HG03175 (cell line): ENCODE data around the gene RTN4.

Experiments used
- ATAC-seq: cut with Tn5 transposase; IDR thresholded peaks from one replicate; pipeline ENCODE4 v1.9.1; 2021; ENCODE audit warnings: mild to moderate bottlenecking, moderate library complexity; ENCODE audit not compliant: unreplicated experiment

RTN4 gene

DNA sequence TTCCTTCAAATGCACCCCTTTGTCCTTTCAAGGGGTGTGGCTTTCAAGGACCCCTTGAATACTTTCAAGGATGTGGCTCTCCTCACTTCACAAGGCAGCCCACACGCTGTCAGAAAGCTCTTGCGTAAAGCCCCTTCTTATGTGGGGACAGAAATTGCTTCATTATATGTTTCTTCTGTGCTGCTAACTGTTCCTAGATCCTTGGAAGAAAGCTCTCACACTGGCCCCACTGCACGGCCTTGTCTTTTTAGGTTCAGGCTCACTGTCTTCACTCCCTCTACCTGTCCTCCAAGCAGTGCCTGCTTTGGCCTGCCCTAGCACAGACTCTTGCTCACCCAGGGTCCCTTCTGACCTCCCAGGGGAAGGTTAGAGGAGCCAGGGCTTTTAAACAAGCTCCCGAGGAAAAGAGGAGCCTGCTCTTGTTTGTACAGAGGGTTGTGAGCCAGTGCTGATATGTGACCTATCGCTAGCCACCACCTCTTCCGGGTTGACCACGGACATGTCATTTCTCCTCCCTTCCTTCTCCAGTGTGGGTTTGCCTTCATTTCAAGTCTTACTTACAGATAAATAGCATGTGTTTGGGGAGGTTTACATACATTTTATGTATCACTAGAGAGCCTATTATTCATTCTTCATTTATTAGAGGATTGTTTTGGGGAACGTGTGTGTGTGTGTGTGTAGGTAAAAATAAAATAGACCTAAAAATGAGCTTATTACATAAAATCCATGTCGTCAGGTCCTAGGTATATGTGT lies 94.7 kb downstream of the RTN4 start:
- ATAC-seq = no peak

DNA sequence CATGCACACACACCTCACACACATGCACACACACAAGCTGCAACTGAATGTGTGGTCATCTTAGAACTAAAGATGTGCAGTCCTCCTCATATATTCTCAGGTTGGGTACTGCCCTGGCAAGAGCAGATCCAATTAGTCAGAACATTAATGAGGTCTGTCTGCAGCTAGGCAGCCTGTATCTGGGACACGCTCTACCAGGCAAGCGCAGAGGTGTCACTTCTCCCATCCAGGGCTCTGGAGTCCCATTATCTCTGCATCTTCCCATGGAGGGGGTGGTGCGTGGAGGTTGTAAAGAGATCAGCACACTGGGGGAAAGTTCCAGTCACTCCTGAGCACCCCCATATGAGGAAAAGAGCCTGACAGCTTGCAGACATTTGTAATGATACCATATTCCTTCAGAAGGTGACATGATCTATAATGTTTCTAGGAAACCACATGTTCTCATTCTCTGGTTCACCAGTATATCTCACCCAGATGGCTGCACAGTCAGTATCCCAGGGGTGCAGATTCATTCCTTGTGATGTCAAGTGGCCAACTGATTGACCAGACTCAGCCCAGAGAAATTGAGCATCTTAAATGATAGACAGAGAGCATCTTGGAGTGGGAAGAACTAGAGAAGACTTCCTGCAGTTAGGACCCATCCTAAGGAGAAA lies 95.4 kb downstream of the RTN4 start:
- ATAC-seq = peak; percentile 82

DNA sequence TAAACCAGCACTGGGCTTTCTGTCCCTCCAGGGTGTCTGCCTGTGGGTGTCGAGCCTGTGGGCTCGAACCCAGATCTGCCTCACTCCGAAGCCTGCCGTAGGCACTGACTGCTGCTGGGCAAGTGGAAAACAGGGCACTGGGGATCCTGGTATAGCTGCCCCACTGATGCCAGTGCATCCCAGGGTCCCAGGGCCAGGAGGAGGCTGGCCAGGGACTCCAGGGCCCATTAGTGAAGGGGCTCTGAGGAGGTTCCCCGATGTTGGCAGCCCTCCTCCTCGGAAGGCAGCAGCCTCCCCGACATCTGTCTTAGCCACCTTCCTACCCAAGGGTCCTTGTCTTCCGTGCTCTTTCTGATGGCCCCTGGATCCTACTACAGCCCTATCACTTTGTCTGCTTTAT lies 96.1 kb downstream of the RTN4 start:
- no peak for ATAC-seq

DNA sequence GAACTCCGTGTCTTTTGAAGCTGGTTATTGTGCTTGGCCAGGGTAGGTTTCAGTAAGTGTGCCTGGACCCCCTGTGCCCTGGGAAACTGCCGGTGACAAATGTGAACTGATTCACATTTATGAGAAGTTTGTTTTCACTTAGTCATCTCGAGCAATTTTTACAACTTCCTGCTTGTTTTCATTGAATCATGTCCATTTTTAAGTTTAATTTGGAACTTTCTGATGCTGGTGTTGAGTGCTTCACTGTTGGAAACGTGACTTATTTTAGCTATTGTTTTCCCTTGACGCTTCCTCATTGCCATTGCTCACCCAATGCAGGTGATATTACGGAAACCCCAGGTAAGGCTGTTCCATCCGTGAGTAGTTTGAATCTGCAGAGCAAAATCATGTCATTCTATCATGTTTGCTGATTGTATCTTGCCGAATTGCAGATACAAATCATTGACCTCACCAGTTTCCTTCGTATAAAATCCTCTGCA lies 97.2 kb downstream of the RTN4 start:
- no peak for ATAC-seq

- ATAC-seq = no peak
Measured at GRCh38 chr2:54952425-54952824, 97.8 kb downstream of the RTN4 start.

GRCh38 chr2:54950811-54951210 lies 99.4 kb downstream of the RTN4 start:
- no peak for ATAC-seq

DNA sequence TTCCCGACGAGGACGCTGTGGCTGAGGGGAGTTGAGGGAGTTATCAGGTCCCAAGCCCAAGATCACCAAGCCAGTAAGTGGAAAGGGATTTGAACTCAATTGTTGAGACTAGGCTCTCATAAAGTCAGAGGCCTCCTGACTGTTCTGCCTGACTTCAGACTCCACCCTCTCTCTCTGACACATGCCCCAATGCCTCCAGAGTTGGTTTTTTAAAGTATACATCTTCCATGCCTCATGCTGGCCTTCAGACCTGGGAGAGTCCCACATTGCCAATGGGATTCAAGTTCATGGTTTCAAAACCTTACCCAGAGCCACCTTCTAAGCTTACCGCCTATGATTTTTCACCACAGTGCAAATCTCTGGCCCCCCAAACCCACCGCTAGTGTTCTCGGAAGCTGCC lies 100.8 kb downstream of the RTN4 start:
- ATAC-seq = no peak

GRCh38 chr2:54948120-54948519 lies 102.1 kb downstream of the RTN4 start:
- ATAC-seq = no peak

GRCh38 chr2:54947646-54948045 lies 102.6 kb downstream of the RTN4 start:
- ATAC-seq = no peak

GRCh38 chr2:54947136-54947535 lies 103.1 kb downstream of the RTN4 start:
- ATAC-seq = no peak

- ATAC-seq = no peak
Measured at GRCh38 chr2:54946220-54946805, 103.9 kb downstream of the RTN4 start.

DNA sequence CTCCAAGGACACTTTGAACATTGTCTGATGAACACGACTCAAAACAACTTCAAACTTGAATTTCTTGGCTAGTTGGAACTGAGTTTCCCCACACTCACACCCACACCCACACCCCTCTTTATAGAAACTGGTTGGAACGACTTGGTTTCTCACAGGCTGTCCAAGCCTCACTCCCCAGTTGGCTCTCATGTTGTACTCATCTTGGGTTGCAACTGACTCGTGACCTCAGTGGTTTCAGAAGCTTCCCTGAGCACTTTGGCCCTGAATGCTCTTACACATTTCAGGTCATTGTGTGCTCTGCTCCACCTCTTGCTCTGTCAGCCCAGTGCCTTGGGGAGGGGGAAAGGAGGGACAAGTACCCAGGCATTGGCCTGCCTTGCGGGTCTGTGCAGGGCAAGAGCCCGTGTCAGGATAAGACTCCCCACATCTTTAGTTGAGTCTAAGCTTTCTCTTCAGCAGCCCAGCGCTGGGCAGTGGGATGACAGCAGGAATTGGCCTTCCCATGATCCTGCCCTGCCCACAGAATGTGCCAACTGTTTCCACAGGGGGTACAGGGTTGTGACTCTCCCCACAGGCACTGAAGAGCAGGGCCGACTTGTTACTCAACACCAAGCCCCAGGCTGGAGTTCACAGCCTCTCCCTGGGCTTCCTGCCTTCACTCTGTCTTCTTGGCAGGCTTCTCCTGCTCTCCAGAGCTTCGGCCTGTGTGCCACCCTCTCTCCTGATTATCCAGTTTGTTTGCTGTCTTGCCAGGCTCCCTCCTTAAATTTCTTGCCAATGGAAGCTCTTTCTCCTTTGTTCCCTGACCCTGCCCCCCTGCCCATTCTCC lies 104.6 kb downstream of the RTN4 start:
- peak; percentile 76 for ATAC-seq

GRCh38 chr2:54944724-54945326 lies 105.4 kb downstream of the RTN4 start:
- ATAC-seq = no peak

- peak; percentile 44 for ATAC-seq
Measured at GRCh38 chr2:54942373-54942772, 107.9 kb downstream of the RTN4 start.

DNA sequence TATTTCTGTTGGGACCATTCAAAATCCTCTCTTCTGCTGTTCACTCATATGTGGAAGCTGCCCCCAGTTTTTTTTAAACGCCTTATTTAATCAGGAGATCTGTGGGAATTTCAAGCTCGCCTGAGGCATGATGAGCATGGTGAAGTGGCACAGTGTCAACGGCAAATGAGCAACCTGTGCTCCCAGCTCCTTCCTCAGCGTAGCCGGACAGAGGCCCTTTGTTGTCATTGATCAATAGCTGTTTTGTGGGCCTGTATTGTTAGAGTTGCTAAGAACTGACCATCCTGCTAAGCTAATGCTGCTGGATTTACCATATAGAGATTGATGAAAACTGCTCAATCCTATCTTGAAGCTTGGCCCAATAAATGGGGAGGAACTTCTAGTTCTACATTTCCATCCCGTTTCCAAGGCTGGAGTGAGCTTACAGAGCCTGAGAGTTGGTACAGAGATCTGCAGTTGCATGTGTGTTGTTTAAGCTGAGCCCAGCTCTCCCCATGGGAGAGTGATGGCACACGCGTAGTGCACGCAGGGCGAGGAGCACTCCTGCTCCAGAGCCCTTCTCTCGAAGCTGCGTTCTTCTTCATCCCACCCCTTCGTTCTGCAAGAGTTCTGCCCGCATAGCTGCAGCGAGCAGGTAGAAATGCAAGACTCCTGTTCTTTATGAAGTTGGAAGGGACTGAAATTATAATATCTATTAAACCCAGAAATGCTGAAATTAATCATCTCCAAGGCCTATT lies 108.8 kb downstream of the RTN4 start:
- ATAC-seq = no peak

DNA sequence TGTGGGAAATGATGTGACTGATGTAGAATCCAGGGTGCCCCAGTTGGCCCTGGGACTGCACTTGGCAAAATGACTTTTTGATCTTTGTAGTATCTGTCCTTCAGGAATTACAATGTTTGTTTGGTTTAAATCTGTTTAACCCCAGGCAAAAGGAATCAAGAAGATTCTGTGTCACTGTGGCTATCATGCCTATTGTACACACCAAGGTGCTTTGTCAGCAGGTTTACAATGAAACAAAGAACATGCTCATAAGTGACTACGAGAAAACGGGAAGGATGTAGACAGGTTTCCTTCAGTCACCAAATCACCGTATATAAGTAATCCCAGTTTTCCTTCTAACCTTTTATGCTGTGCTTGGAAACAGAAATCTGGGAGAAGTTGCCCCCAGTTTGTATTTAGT lies 109.5 kb downstream of the RTN4 start:
- ATAC-seq = no peak

GRCh38 chr2:54939446-54940118 lies 110.7 kb downstream of the RTN4 start:
- no peak for ATAC-seq

- ATAC-seq = no peak
Measured at GRCh38 chr2:54936766-54937165, 113.5 kb downstream of the RTN4 start.

DNA sequence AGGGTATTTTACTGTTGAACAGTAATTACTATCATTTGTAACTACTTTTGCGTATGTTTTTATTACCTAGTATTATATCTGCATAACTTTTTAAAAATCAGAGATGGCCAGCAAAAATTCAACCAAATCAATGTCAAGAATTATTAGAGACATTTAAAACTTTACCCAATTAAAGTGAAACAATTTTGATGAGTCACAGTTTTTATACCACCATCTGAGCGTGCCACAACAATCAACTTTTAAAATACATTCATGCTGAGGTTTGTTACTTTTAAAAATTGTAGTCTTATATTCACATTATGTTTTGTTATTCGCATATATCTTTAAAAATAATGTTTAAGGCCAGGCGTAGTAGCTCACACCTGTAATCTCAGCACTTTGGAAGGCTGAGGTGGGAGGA lies 114.9 kb downstream of the RTN4 start:
- no peak for ATAC-seq

- ATAC-seq = no peak
Measured at GRCh38 chr2:54931473-54931872, 118.8 kb downstream of the RTN4 start.
